Activated CD4-positive, CD25-positive, alpha-beta regulatory T cell treated with anti-CD3 and anti-CD28 coated beads, Interleukin-2, amount 50 U/mL, for 72 hours (primary cell): ENCODE results near the gene ZNF282.
A peak's percentile ranks its signal among the peaks of the same experiment; 100 is the strongest.

Source experiments
- DNase-seq: peaks from one replicate; pipeline ENCODE4 v3.0.0; 2021

Gene ZNF282

GRCh38 chr7:149195180-149196150 is at the start of gene ZNF282:
TSS of gene ZNF282 (plus strand) at chr7:149195546. CDS start at chr7:149195590, 44 bp downstream.
- peak; percentile 77 for DNase-seq

GRCh38 chr7:149147072-149147751 is 48.1 kb upstream of the ZNF282 start, which contains the start of gene ZNF398:
TSS of gene ZNF398 (plus strand) at chr7:149147453. CDS start at chr7:149147743, 290 bp downstream.
- DNase-seq, result peak; percentile 84

GRCh38 chr7:149147752-149148653 is 47.3 kb upstream of the ZNF282 start:
- peak; percentile 72 for DNase-seq

- DNase-seq, result no peak
Observed at GRCh38 chr7:149150981-149151380, 44.4 kb upstream of the ZNF282 start.

GRCh38 chr7:149153346-149153745 is 42.0 kb upstream of the ZNF282 start:
- no peak for DNase-seq

- no peak for DNase-seq
Observed at GRCh38 chr7:149154056-149154455, 41.3 kb upstream of the ZNF282 start.

- no peak for DNase-seq
Observed at GRCh38 chr7:149156898-149157297, 38.4 kb upstream of the ZNF282 start.

GRCh38 chr7:149161241-149161848 is 34.0 kb upstream of the ZNF282 start:
- no peak for DNase-seq

GRCh38 chr7:149166142-149166541 is 29.2 kb upstream of the ZNF282 start:
- no peak for DNase-seq

GRCh38 chr7:149166630-149167352 is 28.6 kb upstream of the ZNF282 start:
- no peak for DNase-seq

- no peak for DNase-seq
Observed at GRCh38 chr7:149171892-149172533, 23.3 kb upstream of the ZNF282 start.

GRCh38 chr7:149172534-149172920 is 22.8 kb upstream of the ZNF282 start:
- no peak for DNase-seq

GRCh38 chr7:149175150-149175549 is 20.2 kb upstream of the ZNF282 start:
- DNase-seq, result no peak

- DNase-seq, result no peak
Observed at GRCh38 chr7:149179241-149179640, 16.1 kb upstream of the ZNF282 start.

GRCh38 chr7:149180722-149181449 is 14.5 kb upstream of the ZNF282 start:
- no peak for DNase-seq

- no peak for DNase-seq
Observed at GRCh38 chr7:149181450-149181790, 13.9 kb upstream of the ZNF282 start.

GRCh38 chr7:149184274-149184673 is 11.1 kb upstream of the ZNF282 start:
- DNase-seq, result no peak

GRCh38 chr7:149188213-149188612 is 7.1 kb upstream of the ZNF282 start:
- DNase-seq, result no peak

GRCh38 chr7:149188637-149189259 is 6.6 kb upstream of the ZNF282 start:
- DNase-seq, result no peak

- no peak for DNase-seq
Observed at GRCh38 chr7:149191851-149192250, 3.5 kb upstream of the ZNF282 start.
